OCI-LY7 (cell line): ENCODE measurements around the gene NYNRIN. TPM values are rescaled to one million over a fixed set of nuclear protein-coding genes. Genes with fewer than 3 reads are reported as not detected.

Experiments used
- BruUV-seq: library from RNA; stranded (reverse); fragments of 400-500 nt; replicated peaks from 2 replicates; lab custom pipeline; 2021; lab: Mats Ljungman, UMichigan
- CTCF ChIA-PET: fragments of 300-600 bp; sonication (Branson Sonifier 250); formaldehyde crosslinking; loops from one replicate; lab custom pipeline; 2022; ENCODE audit warnings: antibody characterized with exemption; ENCODE audit not compliant: unreplicated experiment; lab: Charles Lee
- POLR2A ChIA-PET: fragments of 300-600 bp; sonication (Branson Sonifier 250); formaldehyde crosslinking; loops from one replicate; lab custom pipeline; 2022; ENCODE audit warnings: antibody characterized with exemption; lab: Charles Lee
- DNase-seq: peaks from one replicate; pipeline ENCODE4 v3.0.0-alpha.2; 2015; ENCODE audit warnings: low spot score
- H2AFZ ChIP-seq: fragments of 200-600 bp; sonication (generic), shearing (Covaris generic); 2 replicates; pipeline ENCODE4 v1.6.1; 2014; ENCODE audit warnings: mild to moderate bottlenecking, antibody characterized with exemption, low read length, moderate library complexity
- H3K27ac ChIP-seq: fragments of 200-600 bp; sonication (generic); 2 replicates; pipeline ENCODE4 v1.5.1; 2014; ENCODE audit warnings: mixed run types, low read depth, mild to moderate bottlenecking, moderate library complexity, low read length, inconsistent platforms; ENCODE audit not compliant: poor library complexity, severe bottlenecking
- H3K36me3 ChIP-seq: fragments of 200-600 bp; sonication (generic); 2 replicates; pipeline ENCODE4 v1.6.1; 2014; ENCODE audit warnings: mild to moderate bottlenecking, antibody characterized with exemption, low read length, moderate library complexity, mixed read lengths; ENCODE audit not compliant: insufficient read depth
- H3K4me1 ChIP-seq: fragments of 200-600 bp; sonication (generic); 2 replicates; pipeline ENCODE4 v1.5.1; 2014; ENCODE audit warnings: mild to moderate bottlenecking, low read length; ENCODE audit not compliant: insufficient read depth, poor library complexity, severe bottlenecking
- H3K4me2 ChIP-seq: fragments of 200-600 bp; sonication (generic); 2 replicates; pipeline ENCODE4 v1.6.1; 2014; ENCODE audit warnings: mild to moderate bottlenecking, low read length
- H3K4me3 ChIP-seq: fragments of 200-600 bp; sonication (generic); 2 replicates; pipeline ENCODE4 v1.5.1; 2014; ENCODE audit warnings: mild to moderate bottlenecking, low read depth, low read length; ENCODE audit not compliant: poor library complexity, severe bottlenecking
- H3K79me2 ChIP-seq: fragments of 200-600 bp; sonication (generic); 2 replicates; pipeline ENCODE4 v1.6.1; 2016; ENCODE audit warnings: low read depth, mild to moderate bottlenecking, low read length, moderate library complexity, mixed read lengths; ENCODE audit not compliant: insufficient read depth
- H3K9me2 ChIP-seq: fragments of 200-600 bp; sonication (generic); 2 replicates; pipeline ENCODE4 v1.6.1; 2016; ENCODE audit warnings: mild to moderate bottlenecking, low read length, mixed read lengths; ENCODE audit not compliant: insufficient read depth
- H3K9me3 ChIP-seq: fragments of 200-600 bp; sonication (generic); 2 replicates; pipeline ENCODE4 v1.6.1; 2014; ENCODE audit warnings: mild to moderate bottlenecking, mixed run types, low read length, mixed read lengths
- H4K20me1 ChIP-seq: fragments of 200-600 bp; sonication (generic); 2 replicates; pipeline ENCODE4 v1.6.1; 2014; ENCODE audit warnings: mild to moderate bottlenecking, antibody characterized with exemption, low read length, moderate library complexity, mixed read lengths; ENCODE audit not compliant: insufficient read depth
- CTCF ChIP-seq: fragments of 200-600 bp; sonication (generic); conservative IDR thresholded peaks from 2 replicates; pipeline ENCODE4 v1.5.1; 2014; ENCODE audit warnings: mild to moderate bottlenecking, antibody characterized with exemption, low read length, moderate library complexity, mixed read lengths
- EZH2phosphoT487 ChIP-seq: fragments of 200-600 bp; sonication (generic); IDR thresholded peaks from 2 replicates; pipeline ENCODE4 v1.6.1; 2018; ENCODE audit warnings: low read depth, borderline replicate concordance, mild to moderate bottlenecking, mixed run types, antibody characterized with exemption, low read length, moderate library complexity, mixed read lengths
- intact Hi-C: fragments of 100-400 bp; cut with micrococcal nuclease; formaldehyde crosslinking; loops from one replicate; pipeline ENCODE4 v1.10.0; 2022; ENCODE audit not compliant: unreplicated experiment
- total RNA-seq, 2 experiments: library from RNA; depleted of rRNA in 1 of 2; stranded (reverse); fragments of >200 nt in 1 of 2; shearing (Covaris generic) in 1 of 2; gene quantifications; 2 replicates each; pipeline ENCODE4 v1.2.3, GENCODE V29; 2014 to 2022

Gene NYNRIN
- total RNA-seq, 2 experiments from 2014 or later = 0.13 TPM; not detected in 1

GRCh38 chr14:24436355-24437019 lies 37.7 kb downstream of the NYNRIN start:
- no peak overlapping the region for H2AFZ ChIP-seq
- H3K4me2 ChIP-seq = peak overlapping the region; percentile 63
- CTCF ChIA-PET = interaction anchor here (1.3 to 3.0 kb wide), 3 partner anchors 70 to 103 kb away, joined by 12 to 16 read pairs (median 14); no protein-coding TSS in a partner anchor
- H3K27ac ChIP-seq = peak overlapping the region; percentile 80
- POLR2A ChIA-PET = interaction anchor here (1.5 kb wide), 2 partner anchors 71 to 103 kb away, joined by 3 to 11 read pairs; no protein-coding TSS in a partner anchor
- peaks cover 7% of the 10 kb centered on the region; the same call in 1 of the 2 replicates for H3K79me2 ChIP-seq
- H3K4me3 ChIP-seq = peak overlapping the region; percentile 37
- DNase-seq = peak; percentile 76
- intact Hi-C loops = loop anchor here (1.0 kb wide), 2 partner anchors 71 to 103 kb away; no protein-coding TSS in a partner anchor
- TF ChIP-seq EZH2phosphoT487 (no peak), CTCF (peak; percentile 93)
- BruUV-seq = no TSS peak
- peaks cover 66% of the 10 kb centered on the region for H3K36me3 ChIP-seq
- no peaks in the 10 kb centered on the region for H3K9me3 ChIP-seq
- peaks cover 55% of the 10 kb centered on the region for H3K4me1 ChIP-seq
- H3K9me2 ChIP-seq = no peaks in the 10 kb centered on the region
- no peaks in the 10 kb centered on the region for H4K20me1 ChIP-seq

- peaks cover 52% of the 10 kb centered on the region for H3K4me1 ChIP-seq
- peak overlapping the region; percentile 80 for H3K27ac ChIP-seq
- H3K36me3 ChIP-seq = peaks cover 69% of the 10 kb centered on the region
- ChIA-PET POLR2A (interaction anchor here (0.7 to 1.5 kb wide), 5 partner anchors 7 to 104 kb away, joined by 3 to 11 read pairs (median 4); partner anchors contain the start of genes CBLN3 and KHNYN), CTCF (interaction anchor here (2.2 to 3.0 kb wide), 2 partner anchors 75 to 104 kb away, joined by 14 to 16 read pairs; no protein-coding TSS in a partner anchor)
- H3K79me2 ChIP-seq = peaks cover 13% of the 10 kb centered on the region; the same call in 1 of the 2 replicates
- intact Hi-C loops = no loop called here
- no peak overlapping the region for H2AFZ ChIP-seq
- H3K4me3 ChIP-seq = peak overlapping the region; percentile 37
- no peaks in the 10 kb centered on the region for H4K20me1 ChIP-seq
- BruUV-seq = no TSS peak
- TF ChIP-seq CTCF (peak; percentile 57), EZH2phosphoT487 (no peak)
- DNase-seq = peak; percentile 67
- no peaks in the 10 kb centered on the region for H3K9me3 ChIP-seq
- H3K9me2 ChIP-seq = no peaks in the 10 kb centered on the region
- peak overlapping the region; percentile 63 for H3K4me2 ChIP-seq
These were observed 38.4 kb downstream of the NYNRIN start for GRCh38 chr14:24437020-24437735.
